Measurements from ENCODE around the gene TRAP1. TPM values are rescaled to one million over a fixed set of nuclear protein-coding genes. Genes with fewer than 3 reads are reported as not detected.

Gene TRAP1
- total RNA-seq, 1 experiment from 2014 or later: 204 TPM

DNA sequence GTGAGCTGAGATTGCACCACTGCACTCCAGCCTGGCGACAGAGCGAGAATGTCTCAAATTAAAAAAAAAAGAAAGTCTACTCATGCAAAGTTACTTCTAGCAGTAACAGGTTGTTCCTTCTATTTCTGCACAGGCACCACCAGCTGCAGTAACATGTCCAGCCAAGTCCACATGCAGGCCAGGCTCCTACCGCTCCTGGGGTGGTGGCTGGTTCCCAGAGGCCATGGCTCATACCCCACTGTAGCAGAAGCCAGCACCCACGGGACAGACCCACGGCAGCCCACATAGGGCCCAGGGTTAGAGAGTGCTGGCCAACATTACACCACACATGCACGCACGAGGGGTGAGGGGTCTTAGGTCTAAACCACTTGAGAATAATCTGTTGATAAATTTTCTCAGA, 26.7 kb upstream of the TRAP1 start:
- H3K27ac ChIP-seq: no peak overlapping the region
- H3K36me3 ChIP-seq (ENCODE audit: low read depth): peaks cover 4% of the 10 kb centered on the region
- intact Hi-C loops (cut with micrococcal nuclease; ENCODE audit: unreplicated experiment): loop anchor here (5.0 kb wide), 1 partner anchor 228 kb away; no protein-coding TSS in a partner anchor
- H3K4me1 ChIP-seq (replicated peaks; ENCODE audit: insufficient read depth): no peaks in the 10 kb centered on the region
- no peak for DNase-seq
- no peak overlapping the region for H3K4me2 ChIP-seq
- no peaks in the 10 kb centered on the region for H3K9me2 ChIP-seq (ENCODE audit: insufficient read depth)
- no peak overlapping the region for H2AFZ ChIP-seq
- H3K79me2 ChIP-seq (ENCODE audit: low read depth): no peaks in the 10 kb centered on the region
- H3K9me3 ChIP-seq (ENCODE audit: insufficient read depth, low read depth): no peaks in the 10 kb centered on the region
- no TSS peak for BruUV-seq (replicated peaks)
- TF ChIP-seq, protein P1, sequence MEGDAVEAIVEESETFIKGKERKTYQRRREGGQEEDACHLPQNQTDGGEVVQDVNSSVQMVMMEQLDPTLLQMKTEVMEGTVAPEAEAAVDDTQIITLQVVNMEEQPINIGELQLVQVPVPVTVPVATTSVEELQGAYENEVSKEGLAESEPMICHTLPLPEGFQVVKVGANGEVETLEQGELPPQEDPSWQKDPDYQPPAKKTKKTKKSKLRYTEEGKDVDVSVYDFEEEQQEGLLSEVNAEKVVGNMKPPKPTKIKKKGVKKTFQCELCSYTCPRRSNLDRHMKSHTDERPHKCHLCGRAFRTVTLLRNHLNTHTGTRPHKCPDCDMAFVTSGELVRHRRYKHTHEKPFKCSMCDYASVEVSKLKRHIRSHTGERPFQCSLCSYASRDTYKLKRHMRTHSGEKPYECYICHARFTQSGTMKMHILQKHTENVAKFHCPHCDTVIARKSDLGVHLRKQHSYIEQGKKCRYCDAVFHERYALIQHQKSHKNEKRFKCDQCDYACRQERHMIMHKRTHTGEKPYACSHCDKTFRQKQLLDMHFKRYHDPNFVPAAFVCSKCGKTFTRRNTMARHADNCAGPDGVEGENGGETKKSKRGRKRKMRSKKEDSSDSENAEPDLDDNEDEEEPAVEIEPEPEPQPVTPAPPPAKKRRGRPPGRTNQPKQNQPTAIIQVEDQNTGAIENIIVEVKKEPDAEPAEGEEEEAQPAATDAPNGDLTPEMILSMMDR (conservative IDR thresholded peaks at IDR 0.05): no peak
- no peak for TF ChIP-seq EZH2 (IDR thresholded peaks at IDR 0.05; ENCODE audit: low read depth)
- H3K27me3 ChIP-seq (ENCODE audit: insufficient read depth, low read depth): no peaks in the 10 kb centered on the region
- no peak overlapping the region for H3K4me3 ChIP-seq
- CTCF ChIA-PET: no interaction called here
- peaks cover 7% of the 10 kb centered on the region; the same call in 1 of the 2 replicates for H4K20me1 ChIP-seq (ENCODE audit: insufficient read depth)
- no peaks in the 10 kb centered on the region for H3F3A ChIP-seq (ENCODE audit: insufficient read depth, low read depth)
- POLR2A ChIA-PET (ENCODE audit: unreplicated experiment): no interaction called here

DNA sequence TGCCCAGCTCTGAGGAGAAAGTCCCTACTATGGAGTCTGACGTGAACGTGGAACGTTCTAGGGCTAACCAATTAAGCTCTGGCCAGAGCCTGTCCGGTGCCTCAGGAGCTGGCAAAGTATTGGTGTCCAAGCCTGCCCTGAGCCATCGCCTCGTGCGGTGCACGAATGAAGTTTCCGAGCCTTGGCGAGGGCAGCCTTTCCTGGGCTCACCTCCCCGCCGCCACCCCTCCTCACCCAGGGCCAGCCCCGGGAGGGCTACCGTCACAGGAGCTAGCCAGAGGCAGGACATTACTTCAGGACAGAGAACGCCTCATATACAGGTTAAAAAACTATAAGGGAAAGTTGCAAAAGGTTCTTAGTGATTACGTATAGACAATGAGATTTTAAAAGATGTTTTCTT, 23.6 kb upstream of the TRAP1 start:
- H3F3A ChIP-seq (ENCODE audit: insufficient read depth, low read depth): no peaks in the 10 kb centered on the region; the same call in 1 of the 2 replicates
- no peaks in the 10 kb centered on the region for H3K9me2 ChIP-seq (ENCODE audit: insufficient read depth)
- H2AFZ ChIP-seq: no peak overlapping the region
- H3K4me3 ChIP-seq: no peak overlapping the region
- H3K27me3 ChIP-seq (ENCODE audit: insufficient read depth, low read depth): no peaks in the 10 kb centered on the region
- no peaks in the 10 kb centered on the region for H3K79me2 ChIP-seq (ENCODE audit: low read depth)
- POLR2A ChIA-PET (ENCODE audit: unreplicated experiment): no interaction called here
- peaks cover 7% of the 10 kb centered on the region; the same call in 1 of the 2 replicates for H4K20me1 ChIP-seq (ENCODE audit: insufficient read depth)
- H3K9me3 ChIP-seq (ENCODE audit: insufficient read depth, low read depth): no peaks in the 10 kb centered on the region
- CTCF ChIA-PET: no interaction called here
- H3K4me2 ChIP-seq: no peak overlapping the region
- BruUV-seq (replicated peaks): no TSS peak
- no peak for DNase-seq
- H3K27ac ChIP-seq: no peak overlapping the region
- H3K36me3 ChIP-seq (ENCODE audit: low read depth): peaks cover 15% of the 10 kb centered on the region; the same call in 1 of the 2 replicates
- intact Hi-C loops (cut with micrococcal nuclease; ENCODE audit: unreplicated experiment): loop anchor here (5.0 kb wide), 1 partner anchor 231 kb away; no protein-coding TSS in a partner anchor
- no peaks in the 10 kb centered on the region for H3K4me1 ChIP-seq (replicated peaks; ENCODE audit: insufficient read depth)
- TF ChIP-seq, protein P1 (conservative IDR thresholded peaks at IDR 0.05): no peak
- no peak for TF ChIP-seq EZH2 (IDR thresholded peaks at IDR 0.05; ENCODE audit: low read depth)

DNA sequence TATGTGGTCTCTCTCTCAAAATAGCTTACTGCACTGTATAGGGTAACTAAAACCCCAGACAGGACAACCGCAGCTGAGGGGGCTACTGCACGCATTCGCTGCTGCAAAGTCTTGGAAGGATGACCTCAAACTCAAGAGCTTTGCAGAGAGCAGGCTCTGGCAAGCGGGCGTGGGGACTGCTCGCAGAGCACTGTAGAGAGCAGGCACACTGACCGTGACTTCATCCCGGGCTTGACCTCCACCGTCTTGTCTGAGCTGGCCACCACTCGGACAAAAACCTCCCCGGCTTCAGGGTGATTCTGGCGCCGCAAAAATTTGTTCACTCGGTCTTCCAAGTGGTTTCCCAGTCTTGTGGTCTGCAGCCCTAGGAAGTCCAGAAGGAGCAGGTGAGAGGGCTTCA, 22.9 kb upstream of the TRAP1 start:
- Histone ChIP-seq H3K36me3 (ENCODE audit: low read depth) (peaks cover 15% of the 10 kb centered on the region; the same call in 1 of the 2 replicates), H2AFZ (no peak overlapping the region), H3K27me3 (ENCODE audit: insufficient read depth, low read depth) (no peaks in the 10 kb centered on the region), H3K27ac (no peak overlapping the region), H3K4me3 (no peak overlapping the region), H4K20me1 (ENCODE audit: insufficient read depth) (peaks cover 7% of the 10 kb centered on the region; the same call in 1 of the 2 replicates), H3F3A (ENCODE audit: insufficient read depth, low read depth) (no peaks in the 10 kb centered on the region; the same call in 1 of the 2 replicates), H3K9me2 (ENCODE audit: insufficient read depth) (no peaks in the 10 kb centered on the region), H3K4me1 (replicated peaks; ENCODE audit: insufficient read depth) (no peaks in the 10 kb centered on the region), H3K4me2 (no peak overlapping the region), H3K9me3 (ENCODE audit: insufficient read depth, low read depth) (no peaks in the 10 kb centered on the region), H3K79me2 (ENCODE audit: low read depth) (no peaks in the 10 kb centered on the region)
- intact Hi-C loops (cut with micrococcal nuclease; ENCODE audit: unreplicated experiment): loop anchor here (5.0 kb wide), 1 partner anchor 232 kb away; no protein-coding TSS in a partner anchor
- ChIA-PET POLR2A (ENCODE audit: unreplicated experiment) (no interaction called here), CTCF (no interaction called here)
- BruUV-seq (replicated peaks): no TSS peak
- no peak for DNase-seq
- TF ChIP-seq, protein P1 (conservative IDR thresholded peaks at IDR 0.05): no peak
- TF ChIP-seq EZH2 (IDR thresholded peaks at IDR 0.05; ENCODE audit: low read depth): no peak

Measured in PC-9 (cell line).